Activated CD4-positive, CD25-positive, alpha-beta regulatory T cell treated with anti-CD3 and anti-CD28 coated beads, Interleukin-2, amount 50 U/mL, for 16 hours (primary cell): ENCODE results near the gene TOX3.

Experiments used
- DNase-seq: peaks from one replicate; pipeline ENCODE4 v3.0.0-alpha.2; 2020; ENCODE audit warnings: low read depth, low spot score

Gene TOX3

DNA sequence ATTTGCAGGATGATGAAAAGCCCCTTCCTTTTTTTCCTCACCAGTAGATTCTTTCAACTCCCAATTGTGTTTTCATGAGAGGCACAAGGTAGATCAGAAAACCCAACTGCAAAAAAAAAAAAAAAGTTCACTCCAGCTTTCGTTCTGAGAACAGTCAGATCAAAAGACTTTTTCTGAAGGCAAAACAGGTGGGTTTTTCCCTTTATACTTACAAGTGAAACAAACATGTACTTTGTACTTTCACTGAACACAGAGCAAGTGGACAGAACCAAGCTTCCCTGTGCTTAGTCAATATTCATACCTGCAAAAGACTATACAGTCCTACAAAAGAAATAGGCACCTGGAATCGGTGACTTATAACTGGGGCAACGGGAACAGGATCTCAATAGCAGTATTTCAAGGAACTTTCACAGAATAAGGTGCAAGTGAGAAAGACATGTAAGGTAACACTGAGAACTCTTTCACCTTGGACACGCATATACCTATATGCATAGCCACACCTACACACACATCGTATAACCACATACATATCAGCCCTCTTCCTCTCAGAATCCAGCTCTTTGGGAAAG is 54.1 kb downstream of the TOX3 start:
- DNase-seq = no peak

- no peak for DNase-seq
These were observed 55.7 kb downstream of the TOX3 start for GRCh38 chr16:52491216-52491615.

DNA sequence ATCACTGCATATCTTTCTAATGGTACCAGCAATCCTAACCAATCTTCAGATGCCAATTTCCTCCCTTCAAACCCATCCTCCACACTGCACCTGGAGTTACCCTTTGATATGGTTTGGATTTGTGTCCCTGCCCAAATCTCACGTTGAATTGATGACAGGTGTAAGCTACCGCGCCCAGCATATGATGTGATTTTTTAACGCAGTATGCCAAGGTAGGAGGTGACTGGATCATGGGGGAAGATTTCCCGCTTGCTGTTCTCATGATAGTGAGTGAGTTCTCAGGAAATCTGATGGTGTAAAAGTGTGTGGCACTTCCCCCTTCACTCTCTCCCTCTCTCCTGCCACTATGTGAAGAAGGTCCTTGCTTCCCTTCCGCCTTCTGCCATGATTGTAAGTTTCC is 57.0 kb downstream of the TOX3 start:
- DNase-seq = no peak

GRCh38 chr16:52488837-52489289 is 58.1 kb downstream of the TOX3 start:
- DNase-seq = no peak

- no peak for DNase-seq
These were observed 59.0 kb downstream of the TOX3 start for GRCh38 chr16:52487849-52488457.

DNA sequence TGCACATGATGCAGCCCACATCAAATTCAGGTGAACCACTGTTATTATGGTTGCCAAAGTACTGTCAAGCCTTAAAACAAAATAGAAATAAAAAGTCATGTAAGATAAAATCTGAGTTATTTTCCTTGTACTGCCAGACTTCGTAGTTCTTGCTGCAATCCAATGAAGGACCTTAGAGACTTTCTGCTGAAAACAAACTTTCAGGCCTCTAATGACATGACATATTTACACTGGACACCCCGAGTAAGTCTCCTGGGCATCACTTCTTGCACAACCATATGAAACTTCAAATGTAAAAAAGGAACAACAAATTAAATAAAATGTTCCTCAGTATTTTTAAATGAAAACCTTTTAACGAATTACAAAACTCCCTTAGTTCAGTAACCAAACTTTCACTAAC is 66.7 kb downstream of the TOX3 start:
- no peak for DNase-seq

DNA sequence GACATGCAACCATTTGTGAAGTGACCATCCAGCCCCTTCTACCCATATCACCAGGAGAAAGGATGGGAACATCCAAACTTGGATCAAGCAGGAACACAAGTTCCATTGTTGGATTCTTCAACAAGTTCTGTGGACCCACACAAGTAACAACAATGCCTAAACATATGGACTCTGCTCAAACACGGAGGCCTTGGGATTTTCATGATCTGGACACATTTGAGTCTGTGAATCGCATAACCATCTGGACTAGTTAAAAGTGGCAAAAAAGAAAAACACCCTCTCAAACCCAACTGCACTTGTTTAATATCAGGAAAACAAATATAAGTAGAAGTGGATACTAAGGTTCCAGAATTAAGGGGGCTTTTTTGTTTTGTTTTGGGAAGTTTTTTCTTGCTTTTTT is 70.8 kb downstream of the TOX3 start:
- no peak for DNase-seq

GRCh38 chr16:52474679-52475078 is 72.3 kb downstream of the TOX3 start:
- DNase-seq = no peak

DNA sequence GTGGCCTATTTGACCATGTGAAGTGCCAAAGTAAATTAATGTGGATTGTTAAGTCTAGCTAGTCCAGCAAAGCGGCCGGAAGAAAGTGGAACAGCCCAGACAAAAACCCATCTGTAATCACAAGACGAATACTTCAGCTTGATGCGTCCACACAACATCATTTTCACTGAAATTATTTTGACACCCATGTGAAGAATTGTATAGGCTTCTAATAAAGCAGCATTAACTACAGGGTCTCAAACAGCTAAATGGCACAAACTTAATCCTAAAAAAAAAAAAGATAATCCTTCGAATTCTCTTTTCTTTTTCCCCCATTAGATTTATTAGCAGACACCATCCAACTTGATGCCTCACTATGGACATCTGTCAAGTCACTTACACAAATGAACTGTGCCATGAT is 73.8 kb downstream of the TOX3 start:
- no peak for DNase-seq

GRCh38 chr16:52471650-52472370 is 75.1 kb downstream of the TOX3 start:
- DNase-seq = no peak

GRCh38 chr16:52470585-52470984 is 76.4 kb downstream of the TOX3 start:
- no peak for DNase-seq

GRCh38 chr16:52469775-52470174 is 77.2 kb downstream of the TOX3 start:
- DNase-seq = no peak

- DNase-seq = no peak
These were observed 77.9 kb downstream of the TOX3 start for GRCh38 chr16:52469091-52469490.

GRCh38 chr16:52467753-52468152 is 79.2 kb downstream of the TOX3 start:
- DNase-seq = no peak

DNA sequence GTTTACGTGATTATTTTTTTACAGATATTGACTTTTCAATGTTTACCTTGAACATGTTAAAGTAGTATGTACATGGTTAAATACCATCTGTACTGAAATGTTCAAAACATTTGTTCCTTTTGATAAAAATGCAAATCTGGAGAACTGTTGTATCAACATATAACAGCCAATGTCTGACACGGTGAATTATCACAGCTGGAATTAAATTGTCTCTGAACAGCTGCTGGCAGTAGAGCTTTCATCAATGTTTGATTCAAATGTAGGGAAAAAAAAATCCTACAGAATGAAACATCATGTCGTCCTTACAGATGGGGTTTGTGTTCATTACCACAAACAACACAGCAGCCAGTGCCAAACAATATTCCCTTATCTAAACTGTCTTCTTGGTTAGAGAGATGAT is 79.9 kb downstream of the TOX3 start:
- DNase-seq = no peak

- DNase-seq = no peak
These were observed 81.2 kb downstream of the TOX3 start for GRCh38 chr16:52465711-52466267.

GRCh38 chr16:52463904-52464303 is 83.0 kb downstream of the TOX3 start:
- DNase-seq = no peak

GRCh38 chr16:52462816-52463215 is 84.1 kb downstream of the TOX3 start:
- DNase-seq = no peak

DNA sequence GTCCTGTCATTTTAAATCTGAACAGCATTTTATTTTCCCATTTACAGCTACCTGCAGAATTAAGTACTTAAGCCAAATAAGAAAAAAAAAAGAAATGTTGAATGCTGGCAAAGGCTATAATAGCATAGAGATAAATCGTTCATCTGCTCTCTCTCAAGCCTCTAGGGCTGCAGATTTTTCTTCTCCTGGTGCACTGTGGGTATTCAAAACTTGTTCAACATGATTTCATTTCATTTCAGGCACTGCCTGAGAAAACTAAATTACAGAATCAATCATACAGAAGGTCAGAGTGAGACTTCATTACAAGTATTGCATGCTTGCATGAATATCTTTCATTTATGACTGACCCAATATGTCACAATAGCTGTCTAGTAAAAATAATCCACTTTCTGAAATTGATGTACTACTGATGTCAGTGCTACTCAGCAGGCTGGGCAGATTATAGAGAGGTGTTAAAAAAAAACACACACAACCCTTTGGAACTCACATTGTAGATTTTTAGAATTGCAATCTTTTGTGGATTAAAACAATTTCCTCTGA is 86.2 kb downstream of the TOX3 start:
- DNase-seq = no peak

- no peak for DNase-seq
These were observed 90.6 kb downstream of the TOX3 start for GRCh38 chr16:52456368-52456767.

DNA sequence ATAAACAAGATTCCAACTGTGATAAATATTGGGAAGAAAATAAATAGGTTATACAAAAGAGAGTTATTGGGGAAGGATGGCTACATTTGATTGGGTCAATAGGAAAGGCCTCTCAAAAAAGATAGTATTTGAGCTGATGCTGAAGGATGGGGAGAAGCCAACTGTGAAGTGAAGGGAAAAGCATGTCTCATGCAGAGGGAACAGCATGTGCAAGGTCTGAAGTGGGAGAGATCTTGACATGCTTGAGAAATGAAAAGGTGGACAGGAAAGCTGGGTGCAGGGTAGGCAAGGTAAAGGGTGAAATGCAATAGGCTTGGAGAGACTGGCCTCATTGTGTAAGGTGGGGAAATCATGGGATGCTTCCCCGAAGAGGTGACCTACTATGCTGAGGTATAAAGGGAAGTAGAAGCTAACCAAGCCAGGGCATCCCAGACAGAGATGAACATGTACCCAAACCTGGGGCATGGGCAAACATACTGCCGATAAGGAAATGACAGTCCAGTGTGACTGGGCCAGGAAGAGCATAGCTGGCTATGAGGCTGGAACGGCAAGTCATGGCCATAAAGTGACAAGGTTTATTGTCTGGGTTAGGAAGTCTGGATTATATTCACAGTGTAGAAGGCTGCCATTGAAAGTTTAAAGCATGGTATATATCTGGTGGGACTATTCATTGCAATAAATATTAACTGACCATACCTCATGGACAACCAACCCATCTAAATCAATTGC is 91.2 kb downstream of the TOX3 start:
- no peak for DNase-seq

- no peak for DNase-seq
These were observed 93.3 kb downstream of the TOX3 start for GRCh38 chr16:52453644-52454043.
